Activated naive CD4-positive, alpha-beta T cell treated with anti-CD3 and anti-CD28 coated beads, Interleukin-2, amount 50 U/mL, for 72 hours (primary cell): ENCODE measurements around the gene HMCN1. TPM values are rescaled to one million over a fixed set of nuclear protein-coding genes. Genes with fewer than 3 reads are reported as not detected.

Source experiments
- ATAC-seq, 2 donors: fragments of 150-1000 bp; cut with Tn5 transposase; 2 replicates each; pipeline ENCODE4 v1.10.0; 2021; ENCODE audit warnings: mild to moderate bottlenecking in 2 of 2, moderate library complexity in 2 of 2
- DNase-seq, 2 donors: peaks; one replicate each; pipeline ENCODE4 v3.0.0; 2021 to 2022; ENCODE audit warnings: low spot score in 2 of 2
- H3K27ac Mint-ChIP-seq, 2 donors: one replicate each; pipeline ENCODE4 v1.8.0; 2022; ENCODE audit warnings: mild to moderate bottlenecking in 2 of 2, mixed read lengths in 2 of 2
- H3K36me3 Mint-ChIP-seq, 2 donors: one replicate each; pipeline ENCODE4 v1.8.0; 2022; ENCODE audit warnings: mixed read lengths in 2 of 2
- H3K9me3 Mint-ChIP-seq, 2 donors: one replicate each; pipeline ENCODE4 v1.8.0; 2022; ENCODE audit warnings: mixed read lengths in 2 of 2
- total RNA-seq, 2 donors: library from RNA; stranded (reverse); gene quantifications; one replicate each; pipeline ENCODE4 v1.2.3, GENCODE V29; 2022

Gene HMCN1
- total RNA-seq, 2 donors from 2014 or later, result 0.14 TPM; not detected in 1

- Mint-ChIP-seq H3K36me3 (no peaks in the 10 kb centered on the region), H3K9me3 (peaks cover 0 to 3% of the 10 kb centered on the region in 2 donors), H3K27ac (no peak overlapping the region)
- no peak for ATAC-seq
- DNase-seq, result no peak
These were observed 162.7 kb downstream of the HMCN1 start for GRCh38 chr1:185896863-185897262.

- ATAC-seq (no peak), DNase-seq (no peak)
- H3K36me3 Mint-ChIP-seq, result no peaks in the 10 kb centered on the region
- H3K9me3 Mint-ChIP-seq, result no peaks in the 10 kb centered on the region
- H3K27ac Mint-ChIP-seq, result no peak overlapping the region
These were observed 172.0 kb downstream of the HMCN1 start for GRCh38 chr1:185906186-185906585.

- Mint-ChIP-seq H3K27ac (no peak overlapping the region), H3K36me3 (no peaks in the 10 kb centered on the region), H3K9me3 (no peaks in the 10 kb centered on the region)
- no peak for DNase-seq
- no peak for ATAC-seq
These were observed 173.1 kb downstream of the HMCN1 start for GRCh38 chr1:185907246-185907645.

DNA sequence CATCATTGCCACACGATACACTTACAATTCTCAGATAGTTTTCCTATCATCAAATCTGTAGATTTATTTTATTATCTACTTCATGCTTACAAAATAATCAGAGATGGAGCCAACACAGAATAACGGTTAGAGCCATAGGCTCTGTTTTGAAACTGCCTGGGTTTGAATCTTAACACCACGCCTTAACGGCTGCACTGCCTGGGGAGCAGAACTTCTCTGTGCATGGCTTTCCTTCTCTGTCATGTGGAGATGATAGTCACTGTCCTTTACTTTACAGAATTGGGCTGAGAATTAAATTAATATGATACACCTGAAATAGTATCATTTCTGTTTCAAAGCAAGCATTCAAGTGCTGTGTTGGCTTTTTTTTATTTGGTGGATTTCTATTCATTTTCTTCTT lies 177.8 kb downstream of the HMCN1 start:
- DNase-seq (no peak), ATAC-seq (no peak)
- no peaks in the 10 kb centered on the region for H3K9me3 Mint-ChIP-seq
- H3K27ac Mint-ChIP-seq, result no peak overlapping the region
- no peaks in the 10 kb centered on the region for H3K36me3 Mint-ChIP-seq

DNA sequence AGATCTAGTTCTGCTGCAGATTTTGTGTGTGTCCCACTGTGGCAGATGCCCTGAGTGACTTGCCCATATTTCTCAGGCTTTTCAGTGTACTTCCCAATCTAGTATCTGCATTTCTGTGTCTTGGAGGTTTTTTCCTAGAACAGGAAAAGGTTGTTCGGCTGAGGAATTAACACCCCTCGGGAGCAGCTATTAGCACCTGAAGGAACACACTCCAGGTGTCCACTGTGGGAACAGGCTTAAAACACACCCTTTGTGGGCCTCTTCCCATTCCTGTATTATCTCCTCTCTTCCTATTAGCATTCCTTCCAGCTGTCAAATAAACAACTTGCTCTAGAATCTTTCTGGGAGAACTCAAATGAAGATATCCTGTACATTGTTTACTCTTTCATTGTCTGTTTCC lies 178.3 kb downstream of the HMCN1 start:
- no peaks in the 10 kb centered on the region for H3K36me3 Mint-ChIP-seq
- H3K9me3 Mint-ChIP-seq, result no peaks in the 10 kb centered on the region
- ATAC-seq (no peak), DNase-seq (no peak)
- H3K27ac Mint-ChIP-seq, result no peak overlapping the region

DNA sequence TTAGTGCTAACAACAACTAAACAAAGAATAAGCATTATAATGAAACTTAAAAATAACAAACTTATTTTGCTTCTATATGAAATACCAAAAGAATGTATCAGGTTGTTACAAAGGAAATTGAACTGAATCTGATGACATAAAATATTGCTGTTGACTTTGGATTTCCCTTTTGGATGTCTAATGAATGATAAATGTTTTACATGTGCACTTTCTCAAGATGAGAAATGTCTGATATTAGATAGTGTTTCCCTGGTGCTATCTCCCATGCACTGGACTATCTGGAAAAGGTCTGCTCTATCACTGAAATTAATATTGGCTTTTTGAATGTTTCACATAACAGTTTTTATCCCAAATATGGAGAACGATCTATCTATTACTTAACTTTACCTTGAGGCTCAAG lies 179.9 kb downstream of the HMCN1 start:
- ATAC-seq, result no peak
- H3K27ac Mint-ChIP-seq, result no peak overlapping the region

DNA sequence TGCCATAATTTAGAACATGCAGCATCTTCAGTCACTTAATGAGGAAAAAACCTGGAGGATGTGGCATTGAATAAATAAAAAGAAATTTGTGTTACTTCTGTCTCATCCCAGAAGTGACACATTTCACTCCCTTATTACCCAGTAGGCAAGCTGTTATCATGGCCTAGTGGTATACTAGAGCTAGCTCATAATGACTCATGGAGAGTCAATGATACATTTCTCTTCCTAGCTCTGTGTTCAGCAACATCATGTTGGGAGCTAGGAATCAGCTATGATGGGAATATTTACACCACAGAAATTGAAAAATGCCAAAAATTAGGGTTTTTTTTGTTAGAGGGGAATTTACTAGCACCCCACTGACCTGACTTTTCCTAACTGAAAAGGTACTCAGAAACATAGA lies 182.7 kb downstream of the HMCN1 start:
- Mint-ChIP-seq H3K36me3 (no peaks in the 10 kb centered on the region), H3K27ac (no peak overlapping the region), H3K9me3 (no peaks in the 10 kb centered on the region)
- DNase-seq (no peak), ATAC-seq (peak in 1 of 2 donors; percentile 85)

More for the DNA sequence above, 179.9 kb downstream of the HMCN1 start:
- Mint-ChIP-seq H3K9me3 (no peaks in the 10 kb centered on the region), H3K36me3 (no peaks in the 10 kb centered on the region)
- no peak for DNase-seq

DNA sequence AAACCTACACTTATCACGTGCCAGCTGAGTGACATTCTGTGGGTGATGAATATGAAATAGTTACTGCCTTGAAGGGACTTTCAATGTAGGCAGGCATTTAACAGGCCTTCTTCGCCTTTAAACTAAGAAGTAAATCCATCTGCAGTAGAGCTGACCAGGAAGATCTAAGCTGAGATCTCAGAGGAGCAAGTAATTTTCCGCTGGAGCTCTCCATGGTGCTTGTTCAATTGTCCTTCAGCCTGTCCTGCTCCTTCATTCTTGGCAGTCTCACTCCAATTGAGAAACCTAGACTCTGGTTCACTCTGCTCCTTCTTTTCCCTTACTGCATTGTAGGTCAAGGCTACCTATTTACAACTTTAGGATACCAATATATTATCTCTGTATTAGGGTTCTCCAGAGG lies 183.5 kb downstream of the HMCN1 start:
- ATAC-seq (no peak), DNase-seq (no peak)
- Mint-ChIP-seq H3K9me3 (no peaks in the 10 kb centered on the region), H3K36me3 (no peaks in the 10 kb centered on the region), H3K27ac (no peak overlapping the region)

DNA sequence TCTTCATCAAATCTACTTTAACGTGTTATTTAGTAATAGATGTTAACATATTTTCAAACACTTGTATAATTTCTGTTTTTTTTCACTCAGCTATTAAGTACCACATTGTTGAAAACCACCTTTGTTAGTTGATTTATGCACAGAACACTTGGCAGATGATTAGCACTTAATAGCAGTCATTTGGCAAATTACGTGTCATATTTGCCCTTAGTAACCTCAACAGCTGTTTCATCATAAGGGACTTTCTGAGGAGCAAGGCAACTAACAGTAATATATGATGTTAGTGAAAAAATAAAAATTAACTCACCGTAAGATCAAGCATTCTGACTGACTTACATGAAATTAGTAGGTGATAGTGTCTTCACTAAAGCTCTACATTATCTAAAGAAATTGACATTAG lies 186.4 kb downstream of the HMCN1 start:
- Mint-ChIP-seq H3K36me3 (no peaks in the 10 kb centered on the region), H3K27ac (no peak overlapping the region), H3K9me3 (no peaks in the 10 kb centered on the region)
- DNase-seq (no peak), ATAC-seq (no peak)

DNA sequence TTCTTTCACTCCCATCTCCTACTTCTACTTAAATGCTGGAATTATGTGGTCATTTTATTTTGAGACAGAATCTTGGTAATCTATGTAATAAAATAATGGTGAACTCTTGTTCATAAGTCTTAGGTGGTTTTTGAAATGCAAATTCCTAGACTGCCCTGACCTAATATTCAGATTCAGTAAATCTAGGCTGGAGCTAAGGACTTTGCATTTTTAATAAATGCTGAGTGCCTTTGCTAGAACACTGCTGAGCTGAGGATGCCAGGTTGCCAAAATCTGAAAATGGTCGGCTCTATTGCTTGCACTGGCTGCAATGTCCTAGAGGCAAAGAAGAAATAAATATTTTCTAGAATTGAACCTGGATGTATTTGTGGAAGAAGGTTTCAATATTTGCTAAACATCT lies 187.4 kb downstream of the HMCN1 start:
- DNase-seq, result no peak
- Mint-ChIP-seq H3K9me3 (no peaks in the 10 kb centered on the region), H3K27ac (no peak overlapping the region), H3K36me3 (no peaks in the 10 kb centered on the region)
- ATAC-seq, result no peak

DNA sequence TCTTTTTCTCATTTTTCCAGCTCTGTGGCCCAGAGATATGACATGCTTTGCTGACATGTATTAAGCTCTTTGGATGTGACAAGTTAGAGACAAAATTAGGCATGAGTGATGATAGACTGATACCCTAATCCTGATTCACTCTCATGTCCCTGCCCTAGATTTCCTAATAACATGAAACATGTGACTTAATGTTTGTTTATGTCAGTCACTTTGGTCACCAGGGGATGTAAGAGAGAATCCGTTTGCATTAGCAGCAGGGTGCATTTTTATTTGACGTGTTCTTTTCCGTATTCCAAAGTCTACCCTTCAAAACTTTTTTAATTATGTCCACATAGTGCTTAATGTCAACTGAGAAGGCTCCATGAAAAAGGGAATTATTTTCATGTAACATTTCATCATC lies 192.4 kb downstream of the HMCN1 start:
- no peaks in the 10 kb centered on the region for H3K9me3 Mint-ChIP-seq

GRCh38 chr1:185929776-185930175 lies 195.6 kb downstream of the HMCN1 start:
- no peaks in the 10 kb centered on the region for H3K9me3 Mint-ChIP-seq

More for the DNA sequence above, 192.4 kb downstream of the HMCN1 start:
- Mint-ChIP-seq H3K27ac (no peak overlapping the region), H3K36me3 (no peaks in the 10 kb centered on the region)
- ATAC-seq (no peak), DNase-seq (no peak)

GRCh38 chr1:185931438-185931837 lies 197.2 kb downstream of the HMCN1 start:
- H3K27ac Mint-ChIP-seq, result no peak overlapping the region
- H3K9me3 Mint-ChIP-seq, result no peaks in the 10 kb centered on the region
- no peak for ATAC-seq
- H3K36me3 Mint-ChIP-seq, result no peaks in the 10 kb centered on the region
- no peak for DNase-seq

More at GRCh38 chr1:185929776-185930175, 195.6 kb downstream of the HMCN1 start:
- ATAC-seq (no peak), DNase-seq (no peak)
- Mint-ChIP-seq H3K27ac (no peak overlapping the region), H3K36me3 (no peaks in the 10 kb centered on the region)

DNA sequence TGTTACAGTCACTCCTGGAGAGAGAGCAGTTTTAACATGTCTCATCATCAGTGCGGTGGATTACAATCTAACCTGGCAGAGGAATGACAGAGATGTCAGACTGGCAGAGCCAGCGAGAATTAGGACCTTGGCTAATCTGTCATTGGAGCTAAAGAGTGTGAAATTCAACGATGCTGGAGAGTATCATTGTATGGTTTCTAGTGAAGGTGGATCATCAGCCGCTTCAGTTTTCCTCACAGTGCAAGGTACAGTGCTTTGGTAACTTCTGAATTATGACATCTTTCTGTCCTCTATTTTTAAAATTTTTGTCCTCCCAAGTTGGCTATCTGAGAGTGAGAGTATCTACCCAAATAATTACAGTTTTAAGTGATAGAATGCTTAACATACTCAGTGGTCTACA lies 199.4 kb downstream of the HMCN1 start:
- Mint-ChIP-seq H3K36me3 (no peaks in the 10 kb centered on the region), H3K9me3 (peaks cover 0 to 4% of the 10 kb centered on the region in 2 donors), H3K27ac (no peak overlapping the region)
- ATAC-seq (no peak), DNase-seq (no peak)

- no peak overlapping the region for H3K27ac Mint-ChIP-seq
- no peaks in the 10 kb centered on the region for H3K36me3 Mint-ChIP-seq
- no peak for DNase-seq
- H3K9me3 Mint-ChIP-seq, result peaks cover 0 to 4% of the 10 kb centered on the region in 2 donors
- ATAC-seq, result no peak
These were observed 200.4 kb downstream of the HMCN1 start for GRCh38 chr1:185934476-185935189.

- DNase-seq (no peak), ATAC-seq (no peak)
- no peak overlapping the region for H3K27ac Mint-ChIP-seq
- H3K36me3 Mint-ChIP-seq, result no peaks in the 10 kb centered on the region
- peaks cover 0 to 4% of the 10 kb centered on the region in 2 donors for H3K9me3 Mint-ChIP-seq
These were observed 201.2 kb downstream of the HMCN1 start for GRCh38 chr1:185935360-185935759.

DNA sequence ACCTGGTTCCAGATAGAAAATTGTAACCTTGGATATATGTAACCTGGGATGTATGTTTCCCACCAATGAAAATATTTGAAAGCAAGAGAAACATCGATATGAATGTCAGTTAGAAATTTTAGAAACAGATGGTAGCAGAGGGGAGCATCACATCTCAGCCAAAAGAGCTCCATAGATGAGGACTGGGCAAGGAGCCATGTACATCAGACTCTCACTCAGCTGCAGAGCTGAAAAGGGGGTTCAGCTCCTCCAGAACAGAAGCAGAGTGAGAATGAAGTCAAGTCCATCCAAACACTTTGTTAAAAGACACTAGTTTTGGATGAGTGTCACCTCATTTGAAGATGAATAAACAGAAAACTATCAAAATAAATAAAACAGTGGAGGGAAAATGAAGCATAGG lies 202.4 kb downstream of the HMCN1 start:
- ATAC-seq (no peak), DNase-seq (no peak)
- peaks cover 0 to 4% of the 10 kb centered on the region in 2 donors for H3K9me3 Mint-ChIP-seq
- no peaks in the 10 kb centered on the region for H3K36me3 Mint-ChIP-seq
- no peak overlapping the region for H3K27ac Mint-ChIP-seq

DNA sequence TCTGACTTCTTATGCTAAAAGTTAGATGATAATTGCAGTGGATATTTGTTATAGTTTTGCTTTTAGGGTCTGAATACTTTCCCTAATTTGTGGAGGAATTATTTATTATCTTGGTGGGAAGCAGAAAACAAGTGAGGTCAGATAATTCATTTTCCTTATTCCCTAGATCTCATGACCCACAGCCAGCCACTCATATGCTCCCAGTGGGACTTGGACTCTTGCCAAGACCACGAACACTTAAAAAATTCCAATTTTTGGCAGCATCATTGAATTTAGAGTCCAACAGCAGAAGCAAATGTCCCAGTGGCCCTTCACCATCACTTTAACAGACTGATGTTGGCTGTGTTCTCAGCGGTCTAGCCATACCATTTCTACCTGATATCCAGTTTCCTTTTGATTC lies 204.2 kb downstream of the HMCN1 start:
- H3K27ac Mint-ChIP-seq, result no peak overlapping the region
- ATAC-seq (no peak), DNase-seq (no peak)
- H3K9me3 Mint-ChIP-seq, result peaks cover 0 to 4% of the 10 kb centered on the region in 2 donors
- H3K36me3 Mint-ChIP-seq, result no peaks in the 10 kb centered on the region
